Natural killer cell (primary cell): Measurements from ENCODE around the gene UTS2B. TPM values are rescaled to one million over a fixed set of nuclear protein-coding genes. Genes with fewer than 3 reads are reported as not detected.

ENCODE experiments used
- ATAC-seq, 3 donors: fragments of 150-1000 bp in 2 of 3; fragments of 200-7000 bp in 1 of 3; cut with Tn5 transposase; 1 replicate in 1 of 3; 2 replicates in 2 of 3; pipeline ENCODE4 v1.10.0; 2021; ENCODE audit warnings: mild to moderate bottlenecking in 2 of 3, moderate library complexity in 2 of 3
- DNase-seq, 2 donors: peaks; one replicate each; pipeline versions ENCODE4 v3.0.0 to v3.0.0-alpha.2; 2013 to 2021; ENCODE audit warnings: mixed read lengths in 1 of 2
- H3K27ac ChIP-seq: one replicate; pipeline ENCODE4 v1.5.1; 2013; ENCODE audit warnings: mild to moderate bottlenecking, low read length
- H3K27me3 ChIP-seq: one replicate; pipeline ENCODE4 v1.6.1; 2013; ENCODE audit warnings: low read length; ENCODE audit not compliant: control insufficient read depth, insufficient read depth
- H3K36me3 ChIP-seq: one replicate; pipeline ENCODE4 v1.6.1; 2013; ENCODE audit warnings: low read length; ENCODE audit not compliant: control insufficient read depth, insufficient read depth
- H3K4me1 ChIP-seq: one replicate; pipeline ENCODE4 v1.6.1; 2013; ENCODE audit warnings: low read length; ENCODE audit not compliant: control insufficient read depth, insufficient read depth
- H3K4me3 ChIP-seq: one replicate; pipeline ENCODE4 v1.5.1; 2013; ENCODE audit warnings: low read length
- H3K9me3 ChIP-seq: one replicate; pipeline ENCODE4 v1.6.1; 2013; ENCODE audit warnings: low read length; ENCODE audit not compliant: control insufficient read depth, insufficient read depth
- H3K27ac Mint-ChIP-seq, 2 donors: one replicate each; pipeline ENCODE4 v1.8.0; 2022; ENCODE audit warnings: mild to moderate bottlenecking in 2 of 2, mixed read lengths in 2 of 2, moderate library complexity in 1 of 2
- H3K27me3 Mint-ChIP-seq, 2 donors: one replicate each; pipeline ENCODE4 v1.8.0; 2022; ENCODE audit warnings: low read depth in 2 of 2, mixed read lengths in 2 of 2
- H3K36me3 Mint-ChIP-seq: one replicate; pipeline ENCODE4 v1.8.0; 2022; ENCODE audit warnings: mixed read lengths
- H3K4me1 Mint-ChIP-seq, 2 donors: one replicate each; pipeline ENCODE4 v1.8.0; 2022; ENCODE audit warnings: mixed read lengths in 2 of 2
- H3K4me3 Mint-ChIP-seq: one replicate; pipeline ENCODE4 v1.8.0; 2022; ENCODE audit warnings: mild to moderate bottlenecking, moderate library complexity, mixed read lengths
- H3K9me3 Mint-ChIP-seq, 2 donors: one replicate each; pipeline ENCODE4 v1.8.0; 2022; ENCODE audit warnings: mixed read lengths in 2 of 2
- WGBS: methylation state at CpG from one replicate; pipeline ENCODE4 v1.1.7; 2013; ENCODE audit warnings: missing lambda C conversion rate; ENCODE audit not compliant: insufficient coverage; 5-methylcytosine and 5-hydroxymethylcytosine counted together
- intact Hi-C: fragments of 100-400 bp; cut with micrococcal nuclease; formaldehyde crosslinking; loops from one replicate; pipeline ENCODE4 v1.14.2; 2022
- total RNA-seq, 4 donors: library from RNA; stranded (reverse); fragments of 120-200 nt in 1 of 4; gene quantifications; one replicate each; pipeline versions ENCODE4 v1.2.3 to v1.2.4, GENCODE V29; 2013 to 2022
- TF ChIP-seq, protein P1 (sequence below): fragments of 200-600 bp; IDR thresholded peaks from one replicate; pipeline ENCODE4 v1.8.0; 2022; ENCODE audit warnings: antibody characterized with exemption

UTS2B gene
- total RNA-seq, 3 donors from 2014 or later (not counting 1 experiment from before 2014, with no cell fraction given), result 0.47 TPM; not detected in 2

DNA sequence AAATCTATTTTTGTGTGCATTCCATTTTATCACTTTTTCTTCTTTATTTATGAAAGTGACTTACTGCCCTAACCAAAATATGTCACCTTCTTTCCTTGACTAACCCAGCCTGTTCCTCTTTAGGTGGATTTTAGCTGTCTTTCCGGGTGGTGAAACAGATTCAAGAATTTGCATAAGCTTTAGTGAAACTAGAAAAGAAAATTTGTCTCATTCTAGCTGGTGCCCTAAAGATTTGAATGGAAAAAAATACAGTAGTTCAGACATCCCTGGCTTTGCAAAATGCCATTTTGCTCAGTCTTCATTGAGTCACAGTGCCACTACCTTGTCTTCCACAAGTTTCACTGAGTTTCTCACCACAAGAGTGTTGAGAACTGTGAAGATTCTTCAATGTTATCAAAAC lies 29.3 kb downstream of the UTS2B start:
- no peak overlapping the region for H3K4me3 Mint-ChIP-seq
- H3K9me3 ChIP-seq, result no peaks in the 10 kb centered on the region
- no peaks in the 10 kb centered on the region for H3K9me3 Mint-ChIP-seq
- H3K27me3 Mint-ChIP-seq, result peaks cover 0 to 4% of the 10 kb centered on the region in 2 donors
- H3K36me3 Mint-ChIP-seq, result no peaks in the 10 kb centered on the region
- H3K4me1 ChIP-seq, result peaks cover 9% of the 10 kb centered on the region
- intact Hi-C loops, result no loop called here
- WGBS, result 67% methylated on average over 1 of the region's 1 CpG
- H3K36me3 ChIP-seq, result no peaks in the 10 kb centered on the region
- TF ChIP-seq, protein P1, sequence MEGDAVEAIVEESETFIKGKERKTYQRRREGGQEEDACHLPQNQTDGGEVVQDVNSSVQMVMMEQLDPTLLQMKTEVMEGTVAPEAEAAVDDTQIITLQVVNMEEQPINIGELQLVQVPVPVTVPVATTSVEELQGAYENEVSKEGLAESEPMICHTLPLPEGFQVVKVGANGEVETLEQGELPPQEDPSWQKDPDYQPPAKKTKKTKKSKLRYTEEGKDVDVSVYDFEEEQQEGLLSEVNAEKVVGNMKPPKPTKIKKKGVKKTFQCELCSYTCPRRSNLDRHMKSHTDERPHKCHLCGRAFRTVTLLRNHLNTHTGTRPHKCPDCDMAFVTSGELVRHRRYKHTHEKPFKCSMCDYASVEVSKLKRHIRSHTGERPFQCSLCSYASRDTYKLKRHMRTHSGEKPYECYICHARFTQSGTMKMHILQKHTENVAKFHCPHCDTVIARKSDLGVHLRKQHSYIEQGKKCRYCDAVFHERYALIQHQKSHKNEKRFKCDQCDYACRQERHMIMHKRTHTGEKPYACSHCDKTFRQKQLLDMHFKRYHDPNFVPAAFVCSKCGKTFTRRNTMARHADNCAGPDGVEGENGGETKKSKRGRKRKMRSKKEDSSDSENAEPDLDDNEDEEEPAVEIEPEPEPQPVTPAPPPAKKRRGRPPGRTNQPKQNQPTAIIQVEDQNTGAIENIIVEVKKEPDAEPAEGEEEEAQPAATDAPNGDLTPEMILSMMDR, result no peak
- peak overlapping the region; percentile 22 for H3K27ac ChIP-seq
- ATAC-seq (no peak), DNase-seq (no peak)
- H3K27me3 ChIP-seq, result no peaks in the 10 kb centered on the region
- no peaks in the 10 kb centered on the region for H3K4me1 Mint-ChIP-seq
- H3K4me3 ChIP-seq, result no peak overlapping the region
- H3K27ac Mint-ChIP-seq, result no peak overlapping the region

DNA sequence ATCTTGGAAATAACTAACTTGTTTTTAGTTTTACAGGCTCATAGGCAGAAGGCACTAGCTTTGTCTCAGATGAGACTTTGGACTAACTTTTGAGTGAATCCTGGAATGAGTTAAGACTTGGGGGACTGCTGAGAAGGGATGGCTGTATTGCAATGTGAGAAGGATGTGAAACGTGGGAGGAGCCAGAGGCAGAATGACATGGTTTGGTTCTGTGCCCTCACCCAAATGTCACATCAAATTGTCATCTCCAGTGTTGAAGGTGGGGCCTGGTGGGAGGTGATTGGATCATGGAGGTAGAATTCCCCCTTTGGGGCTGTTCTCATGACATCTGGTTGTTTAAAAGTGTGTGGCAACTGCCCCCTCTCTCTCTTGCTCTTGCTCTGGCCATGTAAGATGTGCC lies 29.9 kb downstream of the UTS2B start:
- Mint-ChIP-seq H3K4me3 (no peak overlapping the region), H3K4me1 (no peaks in the 10 kb centered on the region), H3K27ac (no peak overlapping the region), H3K36me3 (no peaks in the 10 kb centered on the region), H3K27me3 (peaks cover 0 to under 1% of the 10 kb centered on the region in 2 donors), H3K9me3 (no peaks in the 10 kb centered on the region)
- H3K27ac ChIP-seq, result peak overlapping the region; percentile 57
- no peak for ATAC-seq
- no peak overlapping the region for H3K4me3 ChIP-seq
- no peaks in the 10 kb centered on the region for H3K36me3 ChIP-seq
- H3K27me3 ChIP-seq, result no peaks in the 10 kb centered on the region
- peaks cover 9% of the 10 kb centered on the region for H3K4me1 ChIP-seq
- intact Hi-C loops, result no loop called here
- 57% methylated on average over 1 of the region's 1 CpG for WGBS
- no peaks in the 10 kb centered on the region for H3K9me3 ChIP-seq
- TF ChIP-seq, protein P1, result no peak
- DNase-seq, result no peak

DNA sequence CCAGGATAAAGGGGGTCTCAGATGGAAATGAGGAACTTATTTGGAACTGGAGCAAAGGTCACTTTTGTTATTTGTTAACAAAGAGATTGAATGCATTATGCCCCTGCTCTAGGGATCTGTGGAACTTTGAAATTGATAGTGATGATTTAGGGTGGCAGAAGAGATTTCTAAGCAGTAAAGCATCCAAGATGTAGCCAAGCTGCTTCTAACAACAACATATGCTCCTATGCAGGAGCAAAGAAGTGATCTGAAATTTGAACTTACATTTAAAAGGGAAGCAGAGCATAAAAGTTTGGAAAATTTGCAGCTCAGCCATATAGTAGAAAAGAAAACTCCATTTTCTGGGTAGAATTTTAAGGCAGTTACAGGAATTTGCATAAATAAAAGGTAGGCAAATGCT lies 31.5 kb downstream of the UTS2B start:
- Histone ChIP-seq H3K4me3 (no peak overlapping the region), H3K36me3 (no peaks in the 10 kb centered on the region), H3K27me3 (no peaks in the 10 kb centered on the region), H3K27ac (no peak overlapping the region), H3K9me3 (no peaks in the 10 kb centered on the region), H3K4me1 (peaks cover 9% of the 10 kb centered on the region)
- Mint-ChIP-seq H3K4me3 (no peak overlapping the region), H3K27me3 (no peaks in the 10 kb centered on the region), H3K4me1 (no peaks in the 10 kb centered on the region), H3K36me3 (no peaks in the 10 kb centered on the region), H3K9me3 (no peaks in the 10 kb centered on the region), H3K27ac (no peak overlapping the region)
- TF ChIP-seq, protein P1, result no peak
- ATAC-seq, result no peak
- no peak for DNase-seq
- intact Hi-C loops, result no loop called here

DNA sequence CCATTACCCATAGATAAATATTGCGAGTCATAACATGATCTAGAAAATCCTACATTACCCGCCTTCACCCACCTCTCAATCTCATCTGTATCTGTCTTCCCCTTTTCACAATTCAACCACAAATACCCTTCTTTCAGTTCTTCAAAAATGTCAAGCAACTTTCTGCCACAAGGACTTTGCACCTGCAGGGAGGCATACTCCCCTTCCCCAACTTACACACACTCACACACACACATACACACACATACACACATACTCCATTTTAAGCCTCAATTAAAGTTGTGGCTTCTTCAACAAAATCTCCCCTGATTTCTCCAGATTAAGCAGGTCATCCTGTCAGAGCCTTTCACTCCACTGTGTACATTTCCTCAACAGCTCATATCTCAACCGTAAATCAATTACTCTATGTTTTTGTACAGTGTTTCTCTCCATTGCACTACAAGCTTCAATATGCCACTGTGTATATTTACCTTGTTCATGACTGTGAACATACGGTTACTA lies 34.2 kb downstream of the UTS2B start:
- ATAC-seq (no peak), DNase-seq (no peak)
- H3K4me3 ChIP-seq, result no peak overlapping the region
- Mint-ChIP-seq H3K27me3 (no peaks in the 10 kb centered on the region), H3K27ac (no peak overlapping the region), H3K36me3 (no peaks in the 10 kb centered on the region), H3K9me3 (no peaks in the 10 kb centered on the region), H3K4me1 (no peaks in the 10 kb centered on the region), H3K4me3 (no peak overlapping the region)
- H3K9me3 ChIP-seq, result no peaks in the 10 kb centered on the region
- peaks cover 9% of the 10 kb centered on the region for H3K4me1 ChIP-seq
- peak overlapping the region; percentile 12 for H3K27ac ChIP-seq
- intact Hi-C loops, result no loop called here
- H3K36me3 ChIP-seq, result no peaks in the 10 kb centered on the region
- no peaks in the 10 kb centered on the region for H3K27me3 ChIP-seq
- TF ChIP-seq, protein P1, result no peak
- 30% methylated on average over 2 of the region's 4 CpGs for WGBS
